ENCODE data around the gene SH2D3A. TPM values are rescaled to one million over a fixed set of nuclear protein-coding genes. Genes with fewer than 3 reads are reported as not detected.

The SH2D3A gene
- total and polyA plus RNA-seq, 2 of the 8 experiments (the other 6 are each of a cell fraction or from before 2014, with no cell fraction given), result 14.5 to 22.1 TPM

DNA sequence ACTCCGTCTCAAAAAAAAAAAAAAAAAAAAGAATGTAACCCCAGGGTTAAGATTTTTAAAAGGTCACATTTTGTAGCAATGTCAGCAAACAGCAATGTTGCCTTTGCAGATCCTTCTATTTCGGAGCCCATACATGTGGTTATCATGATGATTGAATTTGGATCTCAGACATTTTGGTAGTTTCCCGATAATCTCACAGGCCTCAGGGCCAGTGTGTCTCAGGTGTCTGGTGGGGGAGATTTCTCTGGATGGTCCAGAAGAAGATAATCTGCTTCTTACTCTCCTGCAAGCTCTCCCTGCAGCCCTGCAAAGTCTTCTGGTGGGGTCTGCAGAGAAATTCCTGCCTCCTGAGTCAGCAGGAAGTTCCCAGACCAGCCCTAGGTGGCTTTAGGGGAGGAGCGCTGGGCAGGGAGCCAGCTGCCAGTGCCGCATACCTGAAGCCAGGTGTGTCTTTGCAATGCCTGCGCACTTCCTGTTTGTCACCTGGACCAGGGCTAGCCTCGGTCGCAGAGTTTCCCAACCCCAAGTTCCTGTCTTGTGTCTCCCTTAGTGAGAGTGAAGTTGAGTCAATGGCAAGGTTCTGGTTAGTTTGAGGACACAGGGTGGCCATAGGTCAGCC lies 1.4 kb downstream of the SH2D3A start (continued):
- no peak for TF ChIP-seq KDM4A (IDR thresholded peaks at IDR 0.05; ENCODE audit: low read depth, low read length, severe bottlenecking)
- TF ChIP-seq BRCA1 (IDR thresholded peaks at IDR 0.05; ENCODE audit: low read depth, low read length), result no peak
- peak; percentile 47 for TF ChIP-seq CTBP2 (IDR thresholded peaks at IDR 0.05; ENCODE audit: borderline replicate concordance, insufficient read depth, insufficient read length, low read length)
- peak in 1 of 2 experiments; percentile 81; a peak in 1 of 3 replicates for TF ChIP-seq EP300 (IDR thresholded peaks at IDR 0.05; ENCODE audit: borderline replicate concordance in 1 of 2, low read depth in 2 of 2, low read length in 2 of 2)
- TF ChIP-seq NANOG (IDR thresholded peaks at IDR 0.05; ENCODE audit: insufficient read depth, low read depth, low read length, poor library complexity, severe bottlenecking), result no peak
- no peak for TF ChIP-seq SRF (IDR thresholded peaks at IDR 0.05; ENCODE audit: low read depth, low read length)
- TF ChIP-seq, protein P1, sequence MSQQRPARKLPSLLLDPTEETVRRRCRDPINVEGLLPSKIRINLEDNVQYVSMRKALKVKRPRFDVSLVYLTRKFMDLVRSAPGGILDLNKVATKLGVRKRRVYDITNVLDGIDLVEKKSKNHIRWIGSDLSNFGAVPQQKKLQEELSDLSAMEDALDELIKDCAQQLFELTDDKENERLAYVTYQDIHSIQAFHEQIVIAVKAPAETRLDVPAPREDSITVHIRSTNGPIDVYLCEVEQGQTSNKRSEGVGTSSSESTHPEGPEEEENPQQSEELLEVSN (IDR thresholded peaks at IDR 0.05), result no peak
- 0 out of 2 replicates have a peak, but pooled peaks have one; percentile 14 for TF ChIP-seq YY1 (IDR thresholded peaks at IDR 0.05; ENCODE audit: low read depth, low read length)
- no peak for TF ChIP-seq SIX5 (IDR thresholded peaks at IDR 0.05; ENCODE audit: low read depth, low read length)
- TF ChIP-seq SP4 (IDR thresholded peaks at IDR 0.05; ENCODE audit: low read length), result no peak
- TF ChIP-seq MAFK (IDR thresholded peaks at IDR 0.05; ENCODE audit: low read depth, low read length), result peak; percentile 83
- TF ChIP-seq, protein P2, sequence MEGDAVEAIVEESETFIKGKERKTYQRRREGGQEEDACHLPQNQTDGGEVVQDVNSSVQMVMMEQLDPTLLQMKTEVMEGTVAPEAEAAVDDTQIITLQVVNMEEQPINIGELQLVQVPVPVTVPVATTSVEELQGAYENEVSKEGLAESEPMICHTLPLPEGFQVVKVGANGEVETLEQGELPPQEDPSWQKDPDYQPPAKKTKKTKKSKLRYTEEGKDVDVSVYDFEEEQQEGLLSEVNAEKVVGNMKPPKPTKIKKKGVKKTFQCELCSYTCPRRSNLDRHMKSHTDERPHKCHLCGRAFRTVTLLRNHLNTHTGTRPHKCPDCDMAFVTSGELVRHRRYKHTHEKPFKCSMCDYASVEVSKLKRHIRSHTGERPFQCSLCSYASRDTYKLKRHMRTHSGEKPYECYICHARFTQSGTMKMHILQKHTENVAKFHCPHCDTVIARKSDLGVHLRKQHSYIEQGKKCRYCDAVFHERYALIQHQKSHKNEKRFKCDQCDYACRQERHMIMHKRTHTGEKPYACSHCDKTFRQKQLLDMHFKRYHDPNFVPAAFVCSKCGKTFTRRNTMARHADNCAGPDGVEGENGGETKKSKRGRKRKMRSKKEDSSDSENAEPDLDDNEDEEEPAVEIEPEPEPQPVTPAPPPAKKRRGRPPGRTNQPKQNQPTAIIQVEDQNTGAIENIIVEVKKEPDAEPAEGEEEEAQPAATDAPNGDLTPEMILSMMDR (IDR thresholded peaks at IDR 0.05; ENCODE audit: control extremely low read depth in 1 of 3, insufficient read depth in 1 of 3, low read depth in 1 of 3, low read length in 3 of 3), result no peak
- TF ChIP-seq RAD21 (IDR thresholded peaks at IDR 0.05 in 1 of 2, conservative IDR thresholded peaks at IDR 0.05 in 1 of 2; ENCODE audit: low read depth in 2 of 2, low read length in 2 of 2), result 0 out of 4 replicates have a peak, but pooled peaks of 1 of the 2 experiments have one; percentile 9
- peak; percentile 34; the same call in 1 of the 2 replicates for TF ChIP-seq CREB1 (IDR thresholded peaks at IDR 0.05)
- TF ChIP-seq TCF12 (IDR thresholded peaks at IDR 0.05; ENCODE audit: low read depth, low read length), result peak; percentile 98
- peak; percentile 16; the same call in 1 of the 2 replicates for TF ChIP-seq NRF1 (IDR thresholded peaks at IDR 0.05; ENCODE audit: low read depth, low read length)
- TF ChIP-seq EZH2 (IDR thresholded peaks at IDR 0.05; ENCODE audit: low read depth, low read length, severe bottlenecking), result no peak
- peak; percentile 95 for TF ChIP-seq TEAD4 (IDR thresholded peaks at IDR 0.05; ENCODE audit: low read depth, low read length)
- peak; percentile 98 for TF ChIP-seq JUND (IDR thresholded peaks at IDR 0.05; ENCODE audit: low read length)
- no peak for TF ChIP-seq HDAC6 (IDR thresholded peaks at IDR 0.05; ENCODE audit: low read depth, low read length)

Measured in H1 (cell line).